Heart right ventricle (tissue), 16 donors: ENCODE data around the gene ANKRD39. TPM values are rescaled to one million over a fixed set of nuclear protein-coding genes. Genes with fewer than 3 reads are reported as not detected.

Source experiments
- ATAC-seq, 8 donors: fragments of 200-7000 bp; cut with Tn5 transposase; one replicate each; pipeline ENCODE4 v1.9.1; 2020; ENCODE audit warnings: mild to moderate bottlenecking in 8 of 8, moderate library complexity in 8 of 8, moderate number of reproducible peaks in 1 of 8
- DNase-seq, 2 donors: peaks; one replicate each; pipeline ENCODE4 v3.0.0-alpha.2; 2020
- H3K27ac ChIP-seq, 10 donors: fragments of 200-600 bp; sonication (generic) in 2 of 10; one replicate each; pipeline versions ENCODE4 v1.5.0 to v1.8.0; 2020 to 2022; ENCODE audit warnings: mild to moderate bottlenecking in 3 of 10
- H3K27me3 ChIP-seq, 7 donors: fragments of 200-600 bp; one replicate each; pipeline ENCODE4 v1.8.0; 2021 to 2022; ENCODE audit warnings: mild to moderate bottlenecking in 2 of 7
- H3K36me3 ChIP-seq, 9 donors: fragments of 200-600 bp; sonication (generic) in 1 of 9; one replicate each; pipeline versions ENCODE4 v1.5.0 to v1.8.0; 2020 to 2022; ENCODE audit warnings: mild to moderate bottlenecking in 2 of 9
- H3K4me1 ChIP-seq, 9 donors: fragments of 200-600 bp; sonication (generic) in 1 of 9; one replicate each; pipeline versions ENCODE4 v1.5.0 to v1.8.0; 2020 to 2022; ENCODE audit warnings: mild to moderate bottlenecking in 4 of 9
- H3K4me3 ChIP-seq, 10 donors: fragments of 200-600 bp; sonication (generic) in 2 of 10; one replicate each; pipeline versions ENCODE4 v1.5.0 to v1.8.0; 2020 to 2022; ENCODE audit warnings: mild to moderate bottlenecking in 7 of 10, moderate library complexity in 2 of 10
- H3K9me3 ChIP-seq, 11 donors: fragments of 200-600 bp in 10 of 11; sonication (generic) in 2 of 11; one replicate each; pipeline versions ENCODE4 v1.5.0 to v1.8.0; 2013 to 2022; ENCODE audit warnings: mild to moderate bottlenecking in 2 of 11, control low read depth in 1 of 11, moderate library complexity in 1 of 11
- whole genome bisulfite sequencing, 2 donors: extraction: QIAGEN DNeasy Blood & Tissue Kit; methylation state at CpG; one replicate each; pipeline ENCODE4 v1.1.7; 2013; ENCODE audit warnings: inconsistent platforms in 1 of 2; 5-methylcytosine and 5-hydroxymethylcytosine counted together
- intact Hi-C, 10 donors: fragments of 100-400 bp; cut with DNase I; formaldehyde crosslinking; loops; one replicate each; pipeline versions ENCODE4 v1.11.1 to v1.14.2; 2022
- polyA plus RNA-seq, 2 donors: library from polyadenylated mRNA; stranded (reverse); fragments of 200-250 nt; gene quantifications; one replicate each; pipeline ENCODE4 v1.2.3, GENCODE V29; 2013
- total RNA-seq, 10 donors: library from RNA; stranded (reverse); fragmentation: NEBNext Ultra II Directional in 3 of 10; extraction: Animal tissue kit (Norgen Biotek cat#: 25700) in 3 of 10; gene quantifications; one replicate each; pipeline versions ENCODE4 v1.2.1 to v1.2.4, GENCODE V29; 2021 to 2023
- TF ChIP-seq, protein P1 (sequence below), 9 donors: fragments of 200-600 bp; sonication (generic) in 2 of 9; IDR thresholded peaks; one replicate each; pipeline versions ENCODE4 v1.5.0 to v1.8.0; 2021 to 2022; ENCODE audit warnings: antibody characterized with exemption in 9 of 9, mild to moderate bottlenecking in 5 of 9, moderate library complexity in 1 of 9
- donor health status: Arrhythmogenic right ventricular cardiomyopathy.
- donor health status: ischemic (EF 13 %, LVEDD 7.1; RV severe dilation, severe dysfunction).
- donor health status: healthy with polysubstance abuse.
- donor health status: DM: no; HTN: yes; CAD: no.
- donor health status: DM: no; HTN: no; CAD: no.
- donor health status: ischemic (EF 25% LVEDD 6.9; RV normal size, moderate dysfunction).
- donor health status: ischemic (EF 25% LVEDD 5.7; RV mildly dilated, moderate dysfunction).
- donor health status: healthy.
- donor health status: DM: yes; HTN: yes; CAD: no.
- donor health status: Ischemic cardiomyopathy.
- donor health status: ischemic (EF 35%, LVEDD 5.7; RV mildly dilated, moderate dysfunction).
- donor health status: nonischemic (EF 11% LVEDD 7.7; RV severe dilation, severe dysfunction).
- donor health status: DM: yes; HTN: yes; CAD: no.
- donor health status: PGD.
- donor health status: ischemic (EF 29% LVEDD 5.4; RV normal size, mild dysfunction).
- donor health status: nonischemic (EF 23%, LVEDD 6.1; RV moderate dilation, normal function).

The ANKRD39 gene
- total and polyA plus RNA-seq, 12 donors: 14.2 to 26.5 (median 16.4) TPM

DNA sequence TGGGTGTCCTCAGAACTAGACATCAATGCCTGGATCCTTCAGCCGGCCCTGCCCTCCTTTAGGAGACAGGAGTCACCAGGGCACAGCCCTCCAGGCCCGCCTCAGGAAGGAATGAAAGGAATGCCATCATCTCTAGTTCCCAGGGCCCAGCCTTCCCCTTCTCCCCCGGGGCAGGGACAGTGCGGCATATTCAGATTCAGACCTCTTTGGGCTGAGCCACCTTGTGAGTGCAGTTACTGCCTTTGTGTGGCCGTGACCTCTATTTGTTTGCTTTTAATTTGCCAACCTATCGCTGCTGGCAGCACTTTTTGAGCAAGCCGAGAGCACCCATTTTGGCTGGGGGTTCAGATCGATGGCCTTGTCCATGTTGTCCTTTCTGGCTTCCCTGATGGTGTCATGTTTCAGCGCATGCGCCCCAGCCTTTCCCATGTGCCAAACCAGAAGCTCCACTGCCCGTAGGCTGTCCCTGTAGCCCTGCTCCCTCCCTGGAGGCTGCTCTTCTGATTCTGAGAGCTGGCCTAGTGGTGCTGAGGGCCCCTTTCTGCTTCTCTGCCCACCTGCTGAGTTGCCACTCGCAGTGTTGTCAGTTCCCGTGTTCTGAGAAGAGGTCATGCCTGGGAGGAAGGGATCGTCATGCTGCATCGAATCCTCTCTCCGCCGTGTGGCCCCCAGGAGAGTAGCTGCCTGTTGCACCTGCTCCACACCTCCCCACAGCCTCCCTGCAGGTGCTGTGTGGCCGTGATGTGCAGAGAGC lies 24.9 kb downstream of the ANKRD39 start:
- ATAC-seq (peak; percentile 35 to 83 (median 78)), DNase-seq (peak; percentile 67 to 75)
- TF ChIP-seq, protein P1, sequence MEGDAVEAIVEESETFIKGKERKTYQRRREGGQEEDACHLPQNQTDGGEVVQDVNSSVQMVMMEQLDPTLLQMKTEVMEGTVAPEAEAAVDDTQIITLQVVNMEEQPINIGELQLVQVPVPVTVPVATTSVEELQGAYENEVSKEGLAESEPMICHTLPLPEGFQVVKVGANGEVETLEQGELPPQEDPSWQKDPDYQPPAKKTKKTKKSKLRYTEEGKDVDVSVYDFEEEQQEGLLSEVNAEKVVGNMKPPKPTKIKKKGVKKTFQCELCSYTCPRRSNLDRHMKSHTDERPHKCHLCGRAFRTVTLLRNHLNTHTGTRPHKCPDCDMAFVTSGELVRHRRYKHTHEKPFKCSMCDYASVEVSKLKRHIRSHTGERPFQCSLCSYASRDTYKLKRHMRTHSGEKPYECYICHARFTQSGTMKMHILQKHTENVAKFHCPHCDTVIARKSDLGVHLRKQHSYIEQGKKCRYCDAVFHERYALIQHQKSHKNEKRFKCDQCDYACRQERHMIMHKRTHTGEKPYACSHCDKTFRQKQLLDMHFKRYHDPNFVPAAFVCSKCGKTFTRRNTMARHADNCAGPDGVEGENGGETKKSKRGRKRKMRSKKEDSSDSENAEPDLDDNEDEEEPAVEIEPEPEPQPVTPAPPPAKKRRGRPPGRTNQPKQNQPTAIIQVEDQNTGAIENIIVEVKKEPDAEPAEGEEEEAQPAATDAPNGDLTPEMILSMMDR (IDR thresholded peaks at IDR 0.05): no peak
- H3K4me3 ChIP-seq: no peak overlapping the region
- 37 to 41% methylated on average over 18 of the region's 18 CpGs for WGBS, 2 donors
- H3K27ac ChIP-seq: peak overlapping the region in 7 of 10 donors; percentile 27 to 61 (median 54)
- peaks cover 0 to 30% (median 14%) of the 10 kb centered on the region in 9 donors for H3K4me1 ChIP-seq
- intact Hi-C loops: no loop called here
- H3K27me3 ChIP-seq: no peaks in the 10 kb centered on the region
- peaks cover 0 to 97% (median 42%) of the 10 kb centered on the region in 9 donors for H3K36me3 ChIP-seq
- no peaks in the 10 kb centered on the region for H3K9me3 ChIP-seq

DNA sequence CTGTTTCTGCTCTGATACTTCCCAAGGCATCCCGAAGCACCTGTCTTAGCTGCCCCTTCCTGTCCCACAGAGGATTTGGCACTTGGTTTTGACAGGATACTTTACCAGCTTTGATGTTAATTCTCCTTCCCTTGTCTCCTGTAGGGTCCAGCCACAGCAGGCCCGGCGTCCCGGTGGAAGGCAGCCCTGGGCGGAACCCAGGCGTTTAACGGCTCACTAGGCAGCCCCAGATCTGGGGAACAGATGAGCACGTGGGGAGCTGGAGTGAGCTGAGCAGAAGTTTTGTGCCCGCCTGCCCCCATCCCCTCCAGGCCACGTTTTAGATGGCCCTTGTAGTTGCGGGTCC lies 25.4 kb downstream of the ANKRD39 start:
- Histone ChIP-seq H3K4me1 (peaks cover 0 to 30% (median 14%) of the 10 kb centered on the region in 9 donors), H3K36me3 (peaks cover 0 to 97% (median 48%) of the 10 kb centered on the region in 9 donors), H3K27ac (peak overlapping the region in 6 of 10 donors; percentile 27 to 61 (median 56)), H3K27me3 (no peaks in the 10 kb centered on the region), H3K4me3 (no peak overlapping the region), H3K9me3 (no peaks in the 10 kb centered on the region)
- 62 to 73% methylated on average over 11 of the region's 11 CpGs for WGBS, 2 donors
- intact Hi-C loops: no loop called here
- no peak for DNase-seq
- TF ChIP-seq, protein P1 (IDR thresholded peaks at IDR 0.05): no peak
- peak in 4 of 8 donors; percentile 2 to 20 (median 3) for ATAC-seq

DNA sequence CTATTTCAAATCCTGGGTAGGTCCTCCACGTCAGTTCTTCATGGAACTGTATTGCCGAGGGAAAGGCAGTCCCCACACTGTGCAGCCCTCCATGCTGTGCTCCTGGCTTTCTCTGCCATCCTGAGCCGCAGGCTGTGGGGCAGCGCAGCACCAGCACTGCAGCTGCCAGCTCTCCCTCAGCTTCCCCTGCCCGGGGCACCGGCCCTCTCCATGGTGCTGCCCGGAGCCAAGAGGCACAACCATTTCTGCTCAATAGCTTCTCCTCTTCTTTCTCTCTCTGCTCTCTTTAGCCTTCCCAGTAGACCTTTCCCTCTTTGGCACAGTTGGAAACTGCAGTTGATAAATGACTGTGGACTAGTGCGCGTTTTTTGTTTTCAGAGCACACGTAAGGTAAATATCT lies 26.1 kb downstream of the ANKRD39 start:
- 67% methylated on average over 10 of the region's 10 CpGs for WGBS, 2 donors
- no peaks in the 10 kb centered on the region for H3K9me3 ChIP-seq
- H3K36me3 ChIP-seq: peaks cover 0 to 97% (median 55%) of the 10 kb centered on the region in 9 donors
- H3K4me3 ChIP-seq: no peak overlapping the region
- no peaks in the 10 kb centered on the region for H3K27me3 ChIP-seq
- peaks cover 0 to 30% (median 14%) of the 10 kb centered on the region in 9 donors for H3K4me1 ChIP-seq
- H3K27ac ChIP-seq: peak overlapping the region in 1 of 10 donors; percentile 13
- ATAC-seq: peak in 7 of 8 donors; percentile 53 to 76 (median 64)
- TF ChIP-seq, protein P1 (IDR thresholded peaks at IDR 0.05): no peak
- no peak for DNase-seq
- intact Hi-C loops: no loop called here

DNA sequence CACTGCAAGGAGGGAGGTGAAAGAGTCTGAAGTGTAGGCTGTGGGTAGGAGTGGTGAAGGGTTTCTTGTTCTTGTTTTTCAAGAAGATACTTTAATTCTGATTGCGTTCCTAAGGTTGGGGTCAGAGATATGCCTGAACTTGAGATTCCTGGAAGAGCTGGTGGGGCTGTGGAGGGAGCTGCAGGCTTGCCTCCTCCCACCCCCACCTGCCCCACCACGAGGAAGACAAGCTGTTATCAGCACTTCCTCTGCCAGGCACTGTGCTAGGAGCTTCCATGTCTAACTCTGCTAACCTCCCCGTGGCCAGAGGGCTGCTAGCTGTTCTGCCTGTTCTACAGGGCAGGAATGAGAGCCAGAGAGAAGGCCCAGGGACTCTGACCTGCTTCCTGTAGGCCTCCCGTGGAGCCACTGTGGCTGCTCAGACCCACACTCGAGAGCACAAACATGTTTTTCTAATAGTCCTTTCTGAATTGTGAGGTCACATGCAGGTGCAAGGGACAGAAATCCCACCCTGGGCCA lies 27.7 kb downstream of the ANKRD39 start:
- 46 to 55% methylated on average over 5 of the region's 5 CpGs for WGBS, 2 donors
- no peak overlapping the region for H3K27ac ChIP-seq

More for the DNA sequence above, 27.7 kb downstream of the ANKRD39 start:
- H3K36me3 ChIP-seq: peaks cover 0 to 99% (median 65%) of the 10 kb centered on the region in 9 donors
- ATAC-seq (no peak), DNase-seq (no peak)
- H3K27me3 ChIP-seq: no peaks in the 10 kb centered on the region
- peaks cover 0 to 30% (median 14%) of the 10 kb centered on the region in 9 donors for H3K4me1 ChIP-seq
- H3K9me3 ChIP-seq: no peaks in the 10 kb centered on the region
- intact Hi-C loops: no loop called here
- TF ChIP-seq, protein P1 (IDR thresholded peaks at IDR 0.05): no peak
- H3K4me3 ChIP-seq: no peak overlapping the region
